GM19438 (cell line): ENCODE results near the gene UBE2J1.
"Not testable (repeated sequence)": the region's sequence is repeated elsewhere in the genome, so short reads cannot be mapped to it uniquely, and the experiment has no call there.

Experiments used
- ATAC-seq: cut with Tn5 transposase; IDR thresholded peaks from one replicate; pipeline ENCODE4 v1.9.1; 2021; ENCODE audit warnings: low read depth; ENCODE audit not compliant: unreplicated experiment

The UBE2J1 gene

GRCh38 chr6:89295116-89295515 is 57.4 kb downstream of the UBE2J1 start:
- ATAC-seq, result not testable (repeated sequence)

- no peak for ATAC-seq
These were observed 61.2 kb downstream of the UBE2J1 start for GRCh38 chr6:89291256-89291819.

- no peak for ATAC-seq
These were observed 61.9 kb downstream of the UBE2J1 start for GRCh38 chr6:89290401-89291155.

GRCh38 chr6:89289710-89290109 is 62.8 kb downstream of the UBE2J1 start:
- ATAC-seq, result no peak

- ATAC-seq, result no peak
These were observed 65.0 kb downstream of the UBE2J1 start for GRCh38 chr6:89287351-89288028.

GRCh38 chr6:89286516-89286915 is 66.0 kb downstream of the UBE2J1 start:
- ATAC-seq, result no peak

- ATAC-seq, result no peak
These were observed 67.4 kb downstream of the UBE2J1 start for GRCh38 chr6:89284963-89285735.

GRCh38 chr6:89284081-89284480 is 68.4 kb downstream of the UBE2J1 start:
- no peak for ATAC-seq

GRCh38 chr6:89282749-89283148 is 69.8 kb downstream of the UBE2J1 start:
- ATAC-seq, result no peak

- peak; percentile 91 for ATAC-seq
These were observed 70.7 kb downstream of the UBE2J1 start for GRCh38 chr6:89281779-89282246.

- ATAC-seq, result no peak
These were observed 73.6 kb downstream of the UBE2J1 start for GRCh38 chr6:89278956-89279355.
